Activated T-helper 9 cell treated with anti-CD3 and anti-CD28 coated beads, Interleukin-2, amount 50 U/mL, for 16 hours (primary cell): Measurements from ENCODE around the gene DENND5A.

ENCODE experiments used
- DNase-seq: peaks from one replicate; pipeline ENCODE4 v3.0.0-alpha.2; 2020; ENCODE audit warnings: low read depth

Gene DENND5A

GRCh38 chr11:9265211-9266131 lies at the start of gene DENND5A:
DENND5A (minus strand) TSS chr11:9265350; CDS start chr11:9265069, 281 bp downstream.
- DNase-seq: peak; percentile 46

- peak; percentile 99 for DNase-seq
Observed at GRCh38 chr11:9314291-9315077, 49.3 kb upstream of the DENND5A start, which contains the start of gene TMEM41B. TMEM41B (minus strand) TSS chr11:9314593; CDS start chr11:9314441, 152 bp downstream.

- DNase-seq: no peak
Observed at GRCh38 chr11:9313648-9314290, 48.6 kb upstream of the DENND5A start.

- DNase-seq: no peak
Observed at GRCh38 chr11:9310485-9311090, 45.4 kb upstream of the DENND5A start.

GRCh38 chr11:9304178-9304577 lies 39.0 kb upstream of the DENND5A start:
- DNase-seq: no peak

- DNase-seq: no peak
Observed at GRCh38 chr11:9302448-9302847, 37.3 kb upstream of the DENND5A start.

GRCh38 chr11:9301720-9302119 lies 36.6 kb upstream of the DENND5A start:
- DNase-seq: no peak

- no peak for DNase-seq
Observed at GRCh38 chr11:9293646-9294045, 28.5 kb upstream of the DENND5A start.

- no peak for DNase-seq
Observed at GRCh38 chr11:9285850-9286587, 20.9 kb upstream of the DENND5A start.

- peak; percentile 16 for DNase-seq
Observed at GRCh38 chr11:9280655-9281301, 15.6 kb upstream of the DENND5A start.

GRCh38 chr11:9277176-9277575 lies 12.0 kb upstream of the DENND5A start:
- DNase-seq: no peak

GRCh38 chr11:9276571-9276970 lies 11.4 kb upstream of the DENND5A start:
- no peak for DNase-seq

- DNase-seq: no peak
Observed at GRCh38 chr11:9274499-9275258, 9.5 kb upstream of the DENND5A start.

- DNase-seq: no peak
Observed at GRCh38 chr11:9273376-9274336, 8.5 kb upstream of the DENND5A start.

- DNase-seq: no peak
Observed at GRCh38 chr11:9269492-9270013, 4.4 kb upstream of the DENND5A start.

GRCh38 chr11:9267680-9268079 lies 2.5 kb upstream of the DENND5A start:
- no peak for DNase-seq

GRCh38 chr11:9266926-9267325 lies 1.8 kb upstream of the DENND5A start:
- no peak for DNase-seq

GRCh38 chr11:9266132-9266736 lies 1.1 kb upstream of the DENND5A start:
- DNase-seq: no peak
